SU-DHL-6 (cell line): ENCODE measurements around the gene POLR2J3.
"Not testable (repeated sequence)": the region's sequence is repeated elsewhere in the genome, so short reads cannot be mapped to it uniquely, and the experiment has no call there.

Experiments
- CTCF ChIP-seq: fragments of 200-600 bp; sonication (generic); IDR thresholded peaks from one replicate; pipeline ENCODE4 v1.5.1; 2017; ENCODE audit warnings: antibody characterized with exemption, mild to moderate bottlenecking, low read length, moderate library complexity; ENCODE audit not compliant: insufficient read depth, poor library complexity, severe bottlenecking
- EZH2phosphoT487 ChIP-seq: fragments of 200-600 bp; sonication (generic), shearing (Covaris generic); conservative IDR thresholded peaks from 2 replicates; pipeline ENCODE4 v1.6.1; 2018; ENCODE audit warnings: mild to moderate bottlenecking, antibody characterized with exemption, low read length, moderate library complexity, mixed read lengths

- TF ChIP-seq CTCF, EZH2phosphoT487: not testable (repeated sequence)
These were observed 4.0 kb upstream of the POLR2J3 start for GRCh38 chr7:102576363-102576762.
